ENCODE results near the gene EHMT1. TPM values are rescaled to one million over a fixed set of nuclear protein-coding genes. Genes with fewer than 3 reads are reported as not detected.

EHMT1 gene
- total RNA-seq, 1 donor from 2014 or later: 163 TPM

- Mint-ChIP-seq H3K4me3 (no peak overlapping the region), H3K36me3 (ENCODE audit: low read depth) (no peaks in the 10 kb centered on the region), H3K27ac (ENCODE audit: unreplicated experiment) (no peak overlapping the region), H3K4me1 (no peaks in the 10 kb centered on the region), H3K9me3 (peaks cover 5% of the 10 kb centered on the region), H3K27me3 (ENCODE audit: low read depth) (peaks cover 8% of the 10 kb centered on the region)
- DNase-seq (ENCODE audit: low read depth, low spot score): no peak
- TF ChIP-seq CTCF (conservative IDR thresholded peaks at IDR 0.05): no peak
These were observed 246.9 kb downstream of the EHMT1 start for GRCh38 chr9:137865581-137866145.

GRCh38 chr9:137866226-137867141 is 247.7 kb downstream of the EHMT1 start:
- no peaks in the 10 kb centered on the region for H3K36me3 Mint-ChIP-seq (ENCODE audit: low read depth)
- H3K9me3 Mint-ChIP-seq: peaks cover 2% of the 10 kb centered on the region
- no peak for TF ChIP-seq CTCF (conservative IDR thresholded peaks at IDR 0.05)
- no peak overlapping the region for H3K27ac Mint-ChIP-seq (ENCODE audit: unreplicated experiment)
- DNase-seq (ENCODE audit: low read depth, low spot score): no peak
- no peak overlapping the region for H3K4me3 Mint-ChIP-seq
- no peaks in the 10 kb centered on the region for H3K4me1 Mint-ChIP-seq
- H3K27me3 Mint-ChIP-seq (ENCODE audit: low read depth): peaks cover 9% of the 10 kb centered on the region

GRCh38 chr9:137870432-137870831 is 251.6 kb downstream of the EHMT1 start:
- Mint-ChIP-seq H3K4me1 (no peaks in the 10 kb centered on the region), H3K27ac (ENCODE audit: unreplicated experiment) (no peak overlapping the region), H3K9me3 (no peaks in the 10 kb centered on the region), H3K4me3 (no peak overlapping the region), H3K36me3 (ENCODE audit: low read depth) (no peaks in the 10 kb centered on the region), H3K27me3 (ENCODE audit: low read depth) (peaks cover 41% of the 10 kb centered on the region)
- TF ChIP-seq CTCF (conservative IDR thresholded peaks at IDR 0.05): no peak
- no peak for DNase-seq (ENCODE audit: low read depth, low spot score)

GRCh38 chr9:137872296-137872695 is 253.5 kb downstream of the EHMT1 start:
- Mint-ChIP-seq H3K4me3 (no peak overlapping the region), H3K4me1 (no peaks in the 10 kb centered on the region), H3K27ac (ENCODE audit: unreplicated experiment) (no peak overlapping the region), H3K27me3 (ENCODE audit: low read depth) (peaks cover 54% of the 10 kb centered on the region), H3K36me3 (ENCODE audit: low read depth) (no peaks in the 10 kb centered on the region), H3K9me3 (no peaks in the 10 kb centered on the region)
- no peak for DNase-seq (ENCODE audit: low read depth, low spot score)
- TF ChIP-seq CTCF (conservative IDR thresholded peaks at IDR 0.05): no peak

- H3K4me3 Mint-ChIP-seq: no peak overlapping the region
These were observed 254.6 kb downstream of the EHMT1 start for GRCh38 chr9:137873408-137873807.

More at GRCh38 chr9:137873408-137873807, 254.6 kb downstream of the EHMT1 start:
- H3K27ac Mint-ChIP-seq (ENCODE audit: unreplicated experiment): no peak overlapping the region
- no peaks in the 10 kb centered on the region for H3K36me3 Mint-ChIP-seq (ENCODE audit: low read depth)
- TF ChIP-seq CTCF (conservative IDR thresholded peaks at IDR 0.05): no peak
- DNase-seq (ENCODE audit: low read depth, low spot score): no peak
- H3K27me3 Mint-ChIP-seq (ENCODE audit: low read depth): peaks cover 53% of the 10 kb centered on the region
- H3K4me1 Mint-ChIP-seq: no peaks in the 10 kb centered on the region
- no peaks in the 10 kb centered on the region for H3K9me3 Mint-ChIP-seq

Data from neural crest cell (in vitro differentiated cells).